HG02763 (cell line): ENCODE measurements around the gene CAPN6.

Experiments
- ATAC-seq: cut with Tn5 transposase; IDR thresholded peaks from one replicate; pipeline ENCODE4 v1.9.1; 2021; ENCODE audit warnings: mild to moderate bottlenecking, moderate library complexity; ENCODE audit not compliant: unreplicated experiment

The CAPN6 gene, protein sequence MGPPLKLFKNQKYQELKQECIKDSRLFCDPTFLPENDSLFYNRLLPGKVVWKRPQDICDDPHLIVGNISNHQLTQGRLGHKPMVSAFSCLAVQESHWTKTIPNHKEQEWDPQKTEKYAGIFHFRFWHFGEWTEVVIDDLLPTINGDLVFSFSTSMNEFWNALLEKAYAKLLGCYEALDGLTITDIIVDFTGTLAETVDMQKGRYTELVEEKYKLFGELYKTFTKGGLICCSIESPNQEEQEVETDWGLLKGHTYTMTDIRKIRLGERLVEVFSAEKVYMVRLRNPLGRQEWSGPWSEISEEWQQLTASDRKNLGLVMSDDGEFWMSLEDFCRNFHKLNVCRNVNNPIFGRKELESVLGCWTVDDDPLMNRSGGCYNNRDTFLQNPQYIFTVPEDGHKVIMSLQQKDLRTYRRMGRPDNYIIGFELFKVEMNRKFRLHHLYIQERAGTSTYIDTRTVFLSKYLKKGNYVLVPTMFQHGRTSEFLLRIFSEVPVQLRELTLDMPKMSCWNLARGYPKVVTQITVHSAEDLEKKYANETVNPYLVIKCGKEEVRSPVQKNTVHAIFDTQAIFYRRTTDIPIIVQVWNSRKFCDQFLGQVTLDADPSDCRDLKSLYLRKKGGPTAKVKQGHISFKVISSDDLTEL

DNA sequence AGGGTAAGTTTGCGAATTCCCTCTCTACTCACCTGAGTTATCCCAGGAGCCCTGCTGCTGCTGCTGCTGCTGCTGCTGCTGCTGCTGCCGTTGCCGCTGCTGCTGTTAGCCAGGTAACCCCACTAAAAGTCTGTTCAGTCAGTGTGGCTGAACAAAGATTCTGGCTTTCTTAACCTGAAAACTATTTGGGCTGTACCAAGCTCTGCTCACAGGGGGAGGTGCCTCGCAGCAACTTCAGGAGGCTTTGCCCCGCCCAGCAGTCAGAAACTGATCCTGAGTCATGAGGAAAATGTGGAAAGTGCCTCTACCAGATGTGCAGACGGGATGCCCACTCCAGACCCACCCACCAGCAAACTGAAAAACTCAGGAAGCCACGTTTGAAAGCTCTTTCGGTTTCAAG, at the start of gene CAPN6:
Gene CAPN6 (minus strand): TSS at position 145 of the 400 bp plus-strand sequence. CDS start 6,547 bp downstream, outside the sequence.
- no peak for ATAC-seq

DNA sequence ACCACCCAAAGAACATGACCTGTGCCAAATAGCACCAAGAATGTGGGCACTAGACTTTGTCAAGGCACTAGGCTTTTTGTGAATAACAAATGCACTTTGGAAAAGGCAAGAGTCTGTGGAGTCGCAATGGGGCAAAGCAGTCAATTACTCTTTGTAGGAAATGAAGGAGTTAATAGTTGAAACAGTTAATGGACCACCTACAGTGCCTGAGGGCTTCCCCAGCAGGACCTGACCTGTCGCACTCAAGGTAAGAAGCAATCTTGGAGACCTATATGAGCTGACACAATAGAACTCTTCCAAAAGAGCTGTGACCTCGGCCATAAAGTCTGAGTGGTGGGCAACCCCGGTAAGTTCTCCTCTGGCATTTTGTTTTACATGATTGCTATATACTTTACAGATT, 49.2 kb upstream of the CAPN6 start:
- no peak for ATAC-seq

DNA sequence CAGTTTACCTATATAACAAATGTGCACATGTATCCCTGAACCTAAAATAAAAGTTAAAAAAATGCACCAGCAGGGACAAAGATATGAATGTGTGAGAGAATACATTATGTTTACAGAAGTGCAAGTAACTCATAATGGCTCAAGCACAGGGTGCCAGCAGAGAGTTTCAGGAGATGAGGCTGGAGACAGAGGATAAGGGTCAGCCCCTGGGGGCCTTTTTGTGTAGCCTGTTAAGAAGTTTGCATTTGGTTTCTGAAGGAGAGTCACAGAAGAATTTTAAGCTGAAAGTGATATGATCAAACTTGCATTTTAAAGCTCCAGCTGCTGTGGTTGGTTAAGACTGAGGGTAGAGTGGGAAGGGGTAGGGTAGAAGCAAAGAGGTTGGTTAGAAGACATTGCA, 48.6 kb upstream of the CAPN6 start:
- ATAC-seq, result no peak

DNA sequence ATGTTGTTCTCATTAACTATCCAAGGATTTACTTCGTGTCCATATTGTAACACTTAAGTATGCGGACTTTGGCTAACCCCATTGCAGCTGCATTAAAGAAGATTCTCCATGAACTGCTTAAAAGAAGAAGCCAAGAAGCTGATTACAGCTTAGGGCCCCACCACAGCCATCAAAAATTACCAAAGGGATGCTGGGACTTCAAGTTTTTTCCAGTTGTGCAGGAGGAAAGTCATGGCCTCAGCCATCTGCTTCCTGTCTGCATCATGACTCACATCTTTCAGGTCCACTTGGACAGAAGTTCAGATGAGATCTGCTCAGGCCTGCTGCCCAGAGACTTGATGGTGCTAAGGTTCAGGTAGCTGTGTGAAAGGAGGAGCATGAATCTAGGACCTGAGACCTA, 38.8 kb upstream of the CAPN6 start:
- no peak for ATAC-seq

DNA sequence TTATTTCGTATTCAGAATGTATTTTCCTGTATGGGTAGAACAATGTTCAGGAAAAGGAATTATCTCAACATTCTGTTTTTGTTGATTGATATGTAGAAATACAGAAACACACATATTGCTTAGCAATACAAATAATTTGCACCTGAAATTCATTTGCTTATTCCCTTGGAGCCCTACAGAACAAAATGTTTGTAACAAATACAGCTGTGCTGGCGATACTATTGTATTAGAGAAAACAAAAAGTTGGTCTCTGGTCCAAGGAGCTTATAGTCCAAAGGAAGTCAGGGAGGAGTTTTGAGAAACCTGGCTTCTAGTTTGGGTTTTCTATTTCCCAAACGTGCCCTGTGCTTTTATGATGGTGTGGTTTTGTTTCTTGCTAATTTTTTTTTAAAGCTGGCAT, 37.8 kb upstream of the CAPN6 start:
- ATAC-seq, result no peak

DNA sequence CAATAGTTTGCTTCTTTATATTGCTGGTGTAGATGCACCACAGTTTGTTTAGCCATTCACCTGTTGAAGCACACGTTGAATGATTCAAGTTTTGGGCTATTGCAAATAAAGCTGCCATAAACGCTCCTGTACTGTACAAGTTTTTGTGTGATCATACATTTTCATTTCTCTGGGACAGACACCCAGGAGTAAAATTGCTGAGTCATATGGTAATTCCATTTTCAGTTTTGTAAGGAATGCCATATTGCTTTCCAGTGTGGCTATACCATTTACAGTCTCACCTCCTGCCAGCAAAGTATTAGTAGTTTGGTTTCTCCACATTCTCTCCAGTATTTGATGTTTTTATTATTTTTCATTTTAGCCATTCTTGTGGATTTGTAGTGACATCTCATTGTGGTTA, 32.0 kb upstream of the CAPN6 start:
- no peak for ATAC-seq

DNA sequence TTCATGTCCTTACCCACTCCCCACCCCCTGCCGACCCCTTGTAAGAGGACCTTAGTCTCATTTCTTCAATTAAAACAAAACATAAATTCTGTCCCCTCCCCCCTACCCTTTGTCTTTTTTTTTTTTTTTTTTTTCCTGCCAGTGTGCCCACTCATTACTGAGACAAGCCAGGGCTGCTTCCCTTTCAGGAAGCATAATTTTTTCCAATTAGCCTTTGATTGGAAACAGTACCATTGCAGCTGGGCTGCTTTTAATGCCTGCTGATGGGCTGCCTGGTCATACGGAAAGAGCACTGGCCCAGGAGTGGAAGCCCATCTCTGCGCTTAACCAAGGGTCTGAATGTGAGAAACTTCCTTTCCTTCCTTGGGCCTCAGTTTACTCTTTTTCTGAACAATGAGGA, 18.6 kb upstream of the CAPN6 start:
- ATAC-seq, result no peak

DNA sequence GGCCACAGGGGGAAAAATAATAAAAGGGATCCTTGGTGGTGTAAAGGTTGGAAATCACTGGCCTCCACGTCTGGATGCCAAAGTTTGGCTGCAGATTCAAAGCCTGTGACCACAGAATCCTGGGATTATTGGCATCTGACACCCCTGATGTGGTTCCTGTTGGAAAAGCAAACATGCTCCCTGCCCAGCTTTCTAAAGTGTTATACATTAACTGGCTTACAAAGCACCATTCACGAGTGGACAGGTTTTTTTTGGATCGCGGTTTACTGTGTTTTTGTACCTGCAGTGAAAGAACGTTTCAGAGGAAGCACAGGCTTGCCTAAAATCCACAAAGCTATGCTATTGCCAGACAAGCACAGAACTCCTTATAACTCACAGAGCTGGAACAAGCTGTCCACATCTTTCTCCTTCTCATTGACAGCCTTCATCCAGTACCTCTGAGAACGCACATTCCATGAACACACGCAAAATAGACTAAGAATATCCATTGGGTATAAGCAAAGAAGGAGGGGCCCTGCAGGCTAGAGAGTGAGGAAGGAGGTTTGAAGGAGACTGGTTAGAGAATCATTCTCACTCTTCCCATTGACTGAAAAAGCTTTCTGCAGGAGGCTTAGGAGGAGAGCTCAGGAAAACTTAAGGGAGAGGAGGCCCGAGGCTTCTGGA, 14.5 kb upstream of the CAPN6 start:
- no peak for ATAC-seq

DNA sequence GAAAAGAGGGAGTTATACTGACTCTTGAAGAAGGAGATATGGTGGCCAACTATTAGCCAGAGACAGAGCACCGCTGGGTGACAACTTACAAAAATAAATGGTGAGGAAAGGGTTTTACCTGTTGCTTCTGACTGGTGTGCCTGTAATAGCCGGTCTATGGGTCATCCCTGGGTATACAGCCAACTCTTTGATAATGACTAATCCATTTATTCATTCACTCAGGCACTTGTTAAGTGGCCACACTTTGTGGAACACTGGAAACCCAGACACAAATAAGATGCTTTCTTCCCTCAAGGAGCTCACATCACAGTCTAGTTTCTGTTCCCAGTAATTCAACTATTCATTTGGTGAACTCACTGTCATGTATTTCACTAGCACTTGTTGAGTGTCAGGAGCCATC, 13.2 kb upstream of the CAPN6 start:
- no peak for ATAC-seq

DNA sequence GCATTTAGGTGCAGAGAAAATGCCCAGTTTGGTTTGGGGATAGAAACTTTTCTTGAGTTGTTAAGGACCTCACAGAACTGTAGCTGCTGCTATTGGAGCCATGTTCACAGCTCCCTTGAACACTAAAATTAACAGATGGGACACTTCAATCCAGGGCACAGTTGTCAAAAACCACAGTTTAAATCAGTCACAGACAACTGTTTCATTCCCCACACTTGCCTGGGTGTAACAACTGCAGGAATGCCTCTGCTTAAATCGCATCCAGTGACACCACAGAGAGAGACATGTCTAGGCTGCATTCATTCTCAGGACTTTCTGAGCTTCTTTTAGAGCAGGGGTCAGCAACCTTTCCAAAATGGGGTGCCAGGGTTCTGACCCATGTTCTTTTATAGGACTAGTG, 12.7 kb upstream of the CAPN6 start:
- ATAC-seq, result no peak

DNA sequence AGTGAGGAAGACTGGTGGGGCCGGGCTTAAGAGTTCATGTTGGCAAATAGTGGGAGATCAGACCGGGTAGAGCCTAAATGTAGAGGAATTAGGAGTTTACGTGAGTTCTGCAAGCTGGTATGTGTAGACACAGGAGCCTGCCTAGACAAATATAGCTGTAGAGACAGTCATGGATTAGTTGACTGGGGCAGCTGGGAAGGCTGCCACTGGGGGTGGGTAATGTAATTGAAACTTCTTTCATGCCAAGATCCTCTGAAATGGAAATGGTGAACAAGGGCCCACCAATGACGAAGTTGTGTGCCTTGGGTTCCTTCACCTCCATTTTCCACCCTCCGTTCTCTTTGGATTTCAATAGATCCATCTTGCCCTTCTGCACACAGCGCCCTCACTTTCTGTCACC, 11.9 kb upstream of the CAPN6 start:
- no peak for ATAC-seq

DNA sequence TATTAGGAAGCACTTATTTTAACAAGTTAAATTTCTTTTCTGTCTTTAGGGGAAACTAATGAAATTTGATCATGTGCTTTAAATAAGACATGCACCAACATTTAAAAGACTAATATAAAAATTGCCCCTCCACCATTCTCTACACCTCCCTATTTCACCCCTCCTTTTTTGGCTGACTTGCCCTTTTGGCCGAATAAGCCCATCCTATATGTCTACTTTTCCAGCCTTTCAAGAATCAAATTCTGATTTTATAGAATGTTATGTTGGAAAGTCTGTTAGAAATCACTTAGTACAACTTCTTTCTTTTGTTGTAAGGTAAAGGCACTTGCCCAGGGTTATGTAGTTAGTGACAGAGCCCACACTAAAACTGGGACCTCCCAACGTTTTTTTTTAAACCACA, 1.8 kb downstream of the CAPN6 start:
- no peak for ATAC-seq

DNA sequence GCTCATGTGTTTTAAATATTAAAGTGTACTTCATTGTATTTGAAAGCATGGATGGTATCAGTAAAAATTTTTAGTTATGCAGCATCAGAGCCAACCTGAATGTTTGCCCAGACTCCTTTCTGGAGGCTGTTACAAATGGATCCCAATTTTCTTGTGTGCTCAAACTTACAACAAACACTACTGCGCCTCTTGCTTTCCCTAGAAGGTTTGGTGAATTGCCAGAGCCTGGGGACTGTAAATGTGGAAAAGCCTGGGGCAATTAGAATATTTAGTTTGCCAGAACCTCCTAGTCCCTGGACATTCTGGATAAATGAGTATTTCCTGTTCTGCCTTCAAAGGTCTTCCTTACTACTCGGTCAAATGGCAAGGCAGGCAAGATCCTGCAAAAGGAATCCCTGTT, 4.8 kb downstream of the CAPN6 start:
- no peak for ATAC-seq

DNA sequence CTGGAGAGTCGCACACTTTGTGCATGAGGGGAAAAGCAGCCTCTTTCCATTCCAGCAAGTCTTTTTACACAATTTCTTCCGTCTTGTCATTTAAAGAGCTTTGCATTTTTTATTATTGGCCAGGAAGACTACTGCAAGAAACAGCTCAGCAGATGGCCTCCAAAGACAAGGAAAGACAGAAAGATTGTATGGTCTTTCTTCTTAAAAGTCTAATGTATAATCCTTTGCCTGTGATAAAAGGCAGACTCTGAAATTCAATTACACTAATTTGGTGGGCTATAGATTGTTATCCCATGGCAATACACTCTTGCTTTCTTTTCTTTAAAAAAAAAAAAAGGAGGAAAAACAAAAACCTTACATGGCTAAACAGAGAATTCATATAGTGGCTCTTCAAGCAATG, 5.9 kb downstream of the CAPN6 start:
- no peak for ATAC-seq

DNA sequence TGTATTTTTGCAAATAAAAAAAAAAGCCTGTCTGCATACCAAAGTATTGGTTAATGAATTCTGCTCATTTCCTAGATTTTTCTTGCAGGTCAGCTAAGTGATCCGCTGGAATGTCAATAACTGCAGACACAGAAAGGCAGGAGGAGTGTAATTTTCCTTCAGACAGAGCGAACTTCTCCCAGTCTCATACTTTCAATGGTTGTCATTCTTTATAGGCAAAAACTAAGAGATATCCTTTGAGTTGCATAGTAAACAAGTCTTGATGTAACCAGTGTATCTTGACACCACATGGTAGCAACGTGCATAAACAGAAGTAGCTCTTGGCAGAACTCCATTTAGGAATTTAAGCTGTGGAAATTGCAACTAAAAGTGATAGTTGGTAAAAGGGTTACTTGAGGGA, 8.2 kb downstream of the CAPN6 start:
- no peak for ATAC-seq

DNA sequence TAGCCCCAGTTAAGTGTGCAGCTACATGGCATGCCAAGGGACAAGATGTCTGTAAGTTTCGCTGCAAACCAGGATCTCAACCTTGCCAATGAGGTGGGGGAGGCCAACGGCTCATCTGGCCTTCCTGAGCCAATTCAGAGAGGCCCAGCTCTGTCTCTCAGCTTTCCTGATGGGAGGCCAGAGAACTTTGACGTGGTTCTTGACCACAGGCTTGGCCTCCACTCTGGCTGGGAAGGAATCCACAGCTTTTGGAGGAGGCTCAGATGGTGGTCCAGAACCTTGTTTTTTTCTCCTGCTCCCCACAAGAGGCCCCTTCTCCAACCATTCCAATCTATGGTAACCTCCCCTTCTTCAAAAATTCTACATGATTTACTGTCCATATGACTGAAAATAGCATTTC, 9.8 kb downstream of the CAPN6 start:
- ATAC-seq, result no peak

DNA sequence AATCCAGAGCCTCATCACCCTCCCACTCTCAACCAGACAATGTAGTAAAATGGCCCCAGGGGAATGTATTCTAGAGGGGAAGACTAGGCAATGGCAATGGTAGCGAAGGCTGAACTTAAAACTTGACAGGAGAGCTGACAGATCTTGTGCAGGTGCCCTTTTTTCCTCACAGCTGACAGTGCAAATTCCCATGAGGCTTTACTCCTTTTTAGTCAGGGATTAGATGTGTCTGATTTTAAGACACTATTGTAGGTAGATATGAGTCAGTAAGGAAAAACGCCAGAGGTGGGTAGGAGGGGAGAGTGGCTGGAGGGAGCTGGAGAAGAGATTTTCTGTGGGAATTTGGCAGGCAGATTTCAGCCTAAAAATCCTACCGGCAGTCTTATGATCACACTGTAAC, 10.7 kb downstream of the CAPN6 start:
- no peak for ATAC-seq

DNA sequence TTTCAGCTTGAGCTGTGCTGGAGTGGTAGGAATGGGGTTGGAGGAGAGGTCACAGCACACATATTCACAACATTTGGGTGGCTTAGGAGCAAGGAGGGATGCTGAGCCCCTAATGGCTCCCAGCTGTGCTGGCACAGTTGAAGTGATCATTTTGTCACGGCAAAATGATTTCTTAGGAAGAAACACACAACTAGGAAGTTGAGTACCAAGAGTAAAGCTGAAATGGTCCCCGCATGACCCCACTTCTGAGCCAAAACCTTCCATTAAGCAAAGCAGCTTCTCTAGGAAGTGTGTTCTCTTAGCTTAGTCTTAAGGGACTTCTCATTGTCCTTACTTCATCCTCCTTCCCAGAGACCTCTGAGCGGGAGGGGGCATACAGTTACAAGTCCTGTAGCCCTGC, 12.6 kb downstream of the CAPN6 start:
- ATAC-seq, result no peak

DNA sequence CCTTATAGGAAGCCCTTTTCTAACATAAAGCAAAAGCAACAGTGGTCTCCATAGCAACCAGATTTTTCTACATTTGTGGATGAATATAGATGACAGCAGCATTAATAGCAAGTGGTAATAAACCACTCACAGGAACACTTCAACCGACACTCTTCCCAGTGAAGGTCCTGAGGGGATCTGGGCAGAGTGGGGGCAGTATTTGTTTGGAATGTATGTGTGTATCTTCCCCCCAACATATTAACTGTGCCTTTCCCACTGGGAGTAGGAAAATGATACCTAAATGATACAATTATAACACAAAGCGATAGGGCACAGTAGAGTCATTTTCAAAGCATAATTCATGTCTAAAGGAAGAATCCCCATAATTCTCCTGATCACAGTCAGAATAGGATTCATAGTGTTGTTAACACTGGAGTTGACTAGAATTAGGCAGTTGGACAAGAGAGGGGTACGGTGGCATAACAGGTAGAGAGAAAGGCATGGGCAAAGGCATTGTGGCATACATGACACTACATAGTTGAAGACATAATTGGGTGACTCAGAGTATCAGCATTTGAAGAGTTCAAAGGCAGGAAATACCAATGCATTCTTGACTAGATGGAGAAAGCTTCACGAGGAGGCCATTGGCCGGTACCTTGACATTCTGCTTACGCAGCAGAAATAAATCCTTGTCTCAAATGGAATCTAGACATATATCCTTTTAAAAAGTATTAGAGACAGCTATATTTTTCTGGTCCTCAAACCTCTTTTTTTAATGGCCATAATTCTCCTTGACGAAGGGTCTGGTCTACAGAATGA, 15.2 kb downstream of the CAPN6 start:
- no peak for ATAC-seq

DNA sequence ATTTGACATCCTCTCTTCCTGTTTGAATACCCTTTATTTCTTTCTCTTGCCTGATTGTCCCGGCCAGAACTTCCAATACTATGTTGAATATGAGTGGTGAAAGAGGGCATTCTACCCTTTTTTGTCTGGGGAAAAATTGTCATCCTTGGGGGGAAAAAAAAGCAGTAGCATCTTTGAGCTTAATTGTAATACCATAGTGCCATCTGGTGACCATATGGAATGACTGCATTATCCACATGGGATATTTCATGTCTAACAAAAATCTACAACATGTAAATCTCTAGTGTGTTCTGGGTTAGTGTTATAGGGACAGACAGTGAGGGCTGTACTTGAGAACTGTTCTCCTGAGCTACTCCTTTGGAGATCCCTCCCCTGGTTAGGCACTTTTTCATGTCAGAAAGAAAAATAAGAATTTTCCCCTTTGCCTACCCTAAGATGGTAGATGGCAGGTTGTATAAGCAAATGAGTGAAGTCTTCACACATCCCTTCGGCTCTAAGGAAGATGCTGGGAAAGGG, 26.0 kb downstream of the CAPN6 start:
- ATAC-seq, result no peak

DNA sequence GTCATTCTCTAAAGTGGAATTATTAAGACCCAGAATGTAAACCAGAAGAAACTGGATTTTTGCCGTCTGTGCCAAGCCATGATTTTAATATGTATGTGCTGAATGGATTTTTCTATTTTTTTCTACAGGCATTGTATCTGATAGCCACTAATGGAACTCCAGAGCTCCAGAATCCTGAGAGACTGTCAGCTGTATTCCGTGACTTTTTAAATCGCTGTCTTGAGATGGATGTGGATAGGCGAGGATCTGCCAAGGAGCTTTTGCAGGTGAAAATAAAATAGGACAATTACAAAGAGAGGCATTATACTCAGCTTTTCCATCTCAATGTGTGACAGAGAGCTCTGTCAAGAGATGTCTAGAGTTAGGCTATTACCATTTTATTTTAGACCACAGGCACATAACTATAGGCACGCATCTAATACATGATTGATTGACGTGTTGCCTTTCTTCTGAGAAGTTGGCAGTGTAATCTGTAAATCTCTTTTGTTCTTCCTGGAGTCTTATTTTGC, 53.9 kb downstream of the CAPN6 start:
- no peak for ATAC-seq
